Upper lobe of left lung (tissue), 6 donors: Measurements from ENCODE around the gene SENP5. TPM values are rescaled to one million over a fixed set of nuclear protein-coding genes. Genes with fewer than 3 reads are reported as not detected.

Experiments
- ATAC-seq, 2 donors: fragments of 200-7000 bp; cut with Tn5 transposase; one replicate each; pipeline ENCODE4 v1.9.1; 2022; ENCODE audit warnings: mild to moderate bottlenecking in 2 of 2, moderate library complexity in 2 of 2; ENCODE audit not compliant: low FRiP score in 2 of 2
- DNase-seq, 2 donors: peaks; one replicate each; pipeline ENCODE4 v3.0.0-alpha.2; 2019 to 2020
- H3K27ac ChIP-seq, 4 donors: fragments of 200-600 bp; sonication (generic); one replicate each; pipeline ENCODE4 v1.5.1; 2016 to 2019
- H3K27me3 ChIP-seq, 4 donors: fragments of 200-600 bp; sonication (generic); one replicate each; pipeline ENCODE4 v1.5.1; 2017 to 2019
- H3K36me3 ChIP-seq, 4 donors: fragments of 200-600 bp; sonication (generic); one replicate each; pipeline ENCODE4 v1.5.1; 2016 to 2019
- H3K4me1 ChIP-seq, 4 donors: fragments of 200-600 bp; sonication (generic); one replicate each; pipeline ENCODE4 v1.5.1; 2018 to 2019
- H3K4me3 ChIP-seq, 4 donors: fragments of 200-600 bp; sonication (generic); one replicate each; pipeline ENCODE4 v1.5.1; 2017 to 2019; ENCODE audit warnings: mild to moderate bottlenecking in 2 of 4, moderate library complexity in 1 of 4
- H3K9me3 ChIP-seq, 4 donors: fragments of 200-600 bp; sonication (generic); one replicate each; pipeline ENCODE4 v1.5.1; 2018 to 2019
- EP300 ChIP-seq, 4 donors: sonication (generic); formaldehyde crosslinking; IDR thresholded peaks; one replicate each; pipeline ENCODE4 v1.5.1; 2017; ENCODE audit warnings: antibody characterized with exemption in 4 of 4, control low read depth in 2 of 4
- POLR2A ChIP-seq, 4 donors: fragments of 450-650 bp; IDR thresholded peaks; one replicate each; pipeline ENCODE4 v1.5.1; 2016 to 2017; ENCODE audit warnings: antibody characterized with exemption in 4 of 4, mild to moderate bottlenecking in 2 of 4
- POLR2AphosphoS5 ChIP-seq, 2 donors: sonication (generic); formaldehyde crosslinking; IDR thresholded peaks; one replicate each; pipeline ENCODE4 v1.5.1; 2017; ENCODE audit warnings: antibody characterized with exemption in 2 of 2
- whole genome bisulfite sequencing, 2 donors: methylation state at CpG; one replicate each; pipeline ENCODE4 v1.1.5; 2017 to 2018; 5-methylcytosine and 5-hydroxymethylcytosine counted together
- total RNA-seq, 6 donors: library from RNA; depleted of rRNA in 4 of 6; stranded (reverse); fragments of >200 nt in 4 of 6; gene quantifications; one replicate each; pipeline versions ENCODE4 v1.1.0 to v1.2.1, GENCODE V29; 2016 to 2021
- TF ChIP-seq, protein P1 (sequence below), 6 experiments: fragments of 450-650 bp in 4 of 6; fragments of 200-600 bp in 2 of 6; sonication (generic) in 2 of 6; IDR thresholded peaks; one replicate each; pipeline ENCODE4 v1.5.1; 2016 to 2019; ENCODE audit warnings: antibody characterized with exemption in 6 of 6
- donor health status: DM: no; HTN: no; CAD: no; lungs with moderate emphysema.
- donor health status: DM: no; HTN: yes; CAD: no; lungs with severe emphysema.

SENP5 gene
- total RNA-seq, 6 donors from 2014 or later = 25.8 to 67.1 (median 41.5) TPM

DNA sequence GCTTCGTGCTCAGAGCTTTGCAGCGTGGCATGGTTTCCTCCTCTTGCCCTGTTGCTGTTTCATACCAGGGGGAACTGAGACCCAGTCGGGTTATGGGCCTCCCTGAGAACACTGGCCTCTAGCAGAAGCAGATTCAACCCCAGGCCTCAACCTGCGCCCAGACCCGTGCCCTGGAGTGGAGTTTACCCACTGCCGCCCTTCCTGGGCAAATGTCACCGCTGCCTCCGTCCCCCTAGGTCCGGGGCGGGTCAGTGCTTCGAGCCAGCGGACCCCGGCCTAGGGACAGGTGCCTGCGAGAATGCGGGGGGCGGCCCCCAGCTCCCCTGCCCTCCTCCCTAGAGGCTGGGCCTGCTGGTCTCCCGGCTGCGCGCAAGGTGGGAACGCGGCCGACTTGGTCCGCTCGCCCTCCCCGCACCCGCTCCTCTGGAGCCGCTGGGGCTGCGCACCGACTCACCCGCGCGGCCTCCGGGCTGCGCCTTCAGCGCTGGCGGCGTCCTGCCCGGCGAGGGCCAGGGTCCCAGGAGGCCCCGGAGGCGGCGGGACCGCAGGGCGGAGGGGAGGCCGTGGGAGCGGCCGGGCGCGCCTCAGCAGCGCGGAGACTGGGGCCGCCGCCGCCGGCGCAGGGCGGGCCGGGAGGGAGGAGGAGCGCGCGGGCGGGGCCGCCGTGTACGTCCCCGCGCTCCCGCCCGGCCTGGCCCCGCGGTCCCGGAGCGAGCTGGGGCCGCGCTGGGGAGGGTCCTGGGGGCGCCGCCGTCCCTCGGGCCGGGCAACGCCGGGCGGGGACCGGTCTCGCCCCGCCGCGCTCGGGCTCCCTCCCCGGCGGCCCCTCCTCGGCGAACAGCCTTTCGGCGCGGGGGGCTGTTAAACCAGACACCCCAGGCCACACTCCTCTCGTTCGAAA lies 100.8 kb downstream of the SENP5 start, which contains the start of gene PIGZ:
Gene PIGZ (minus strand): TSS at position 601 of the 901 bp plus-strand sequence. CDS start 16,802 bp downstream, outside the sequence.
- no peaks in the 10 kb centered on the region for H3K36me3 ChIP-seq
- WGBS, 2 donors = 9 to 37% methylated on average over 2 to 15 of the region's 98 CpGs
- peak; percentile 40 to 90 for ATAC-seq
- no peaks in the 10 kb centered on the region for H3K27me3 ChIP-seq
- TF ChIP-seq, protein P1, sequence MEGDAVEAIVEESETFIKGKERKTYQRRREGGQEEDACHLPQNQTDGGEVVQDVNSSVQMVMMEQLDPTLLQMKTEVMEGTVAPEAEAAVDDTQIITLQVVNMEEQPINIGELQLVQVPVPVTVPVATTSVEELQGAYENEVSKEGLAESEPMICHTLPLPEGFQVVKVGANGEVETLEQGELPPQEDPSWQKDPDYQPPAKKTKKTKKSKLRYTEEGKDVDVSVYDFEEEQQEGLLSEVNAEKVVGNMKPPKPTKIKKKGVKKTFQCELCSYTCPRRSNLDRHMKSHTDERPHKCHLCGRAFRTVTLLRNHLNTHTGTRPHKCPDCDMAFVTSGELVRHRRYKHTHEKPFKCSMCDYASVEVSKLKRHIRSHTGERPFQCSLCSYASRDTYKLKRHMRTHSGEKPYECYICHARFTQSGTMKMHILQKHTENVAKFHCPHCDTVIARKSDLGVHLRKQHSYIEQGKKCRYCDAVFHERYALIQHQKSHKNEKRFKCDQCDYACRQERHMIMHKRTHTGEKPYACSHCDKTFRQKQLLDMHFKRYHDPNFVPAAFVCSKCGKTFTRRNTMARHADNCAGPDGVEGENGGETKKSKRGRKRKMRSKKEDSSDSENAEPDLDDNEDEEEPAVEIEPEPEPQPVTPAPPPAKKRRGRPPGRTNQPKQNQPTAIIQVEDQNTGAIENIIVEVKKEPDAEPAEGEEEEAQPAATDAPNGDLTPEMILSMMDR (IDR thresholded peaks at IDR 0.05) = no peak
- TF ChIP-seq POLR2AphosphoS5 (IDR thresholded peaks at IDR 0.05) (no peak), EP300 (IDR thresholded peaks at IDR 0.05) (no peak), POLR2A (IDR thresholded peaks at IDR 0.05) (peak in 2 of 4 donors; percentile 16 to 35)
- H3K4me1 ChIP-seq = peaks cover 8 to 26% (median 11%) of the 10 kb centered on the region in 4 donors
- H3K9me3 ChIP-seq = no peaks in the 10 kb centered on the region
- peak within 1 kb of the TSS; percentile 70 to 89 (median 80) for H3K27ac ChIP-seq
- peak; percentile 37 to 93 for DNase-seq
- peak within 1 kb of the TSS; percentile 74 to 98 (median 92) for H3K4me3 ChIP-seq

DNA sequence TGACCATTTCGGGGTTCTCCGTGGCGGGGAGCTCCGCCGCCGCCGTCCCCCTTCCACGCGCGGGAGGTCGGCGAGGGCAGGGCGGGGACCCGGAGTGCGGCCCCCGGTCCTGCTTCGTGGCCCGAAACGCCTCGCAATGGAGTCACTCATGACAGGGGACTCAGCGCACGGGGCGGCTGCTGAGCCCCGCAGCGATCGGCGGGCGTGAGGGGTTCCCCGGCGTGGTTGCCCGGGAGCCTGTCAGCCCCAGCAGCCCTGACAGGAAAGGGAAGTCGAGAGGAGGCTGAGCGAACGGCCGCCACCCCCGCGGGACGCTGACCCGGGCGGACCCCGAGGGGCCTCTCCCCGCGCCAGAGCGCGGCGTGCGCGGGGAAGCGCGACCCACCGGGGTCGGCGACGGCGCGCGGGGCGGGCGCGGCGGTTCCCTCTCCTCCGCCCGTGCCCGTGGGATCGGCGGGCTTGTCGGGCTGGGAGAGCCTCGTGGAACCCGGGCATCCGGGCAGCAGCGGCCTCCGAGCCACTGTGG lies 101.5 kb downstream of the SENP5 start:
- no peak for TF ChIP-seq EP300 (IDR thresholded peaks at IDR 0.05)
- no peak for TF ChIP-seq POLR2A (IDR thresholded peaks at IDR 0.05)
- TF ChIP-seq, protein P1 (IDR thresholded peaks at IDR 0.05) = no peak
- no peak for TF ChIP-seq POLR2AphosphoS5 (IDR thresholded peaks at IDR 0.05)
- peak in 1 of 2 donors; percentile 53 for ATAC-seq
- Histone ChIP-seq H3K27ac (peak overlapping the region; percentile 70 to 89 (median 80)), H3K9me3 (no peaks in the 10 kb centered on the region), H3K4me1 (peaks cover 8 to 26% (median 11%) of the 10 kb centered on the region in 4 donors), H3K36me3 (no peaks in the 10 kb centered on the region), H3K4me3 (peak overlapping the region; percentile 74 to 98 (median 92)), H3K27me3 (no peaks in the 10 kb centered on the region)
- DNase-seq = peak; percentile 51 to 90
- WGBS, 2 donors = 0 to 5% methylated on average over 4 of the region's 72 CpGs

DNA sequence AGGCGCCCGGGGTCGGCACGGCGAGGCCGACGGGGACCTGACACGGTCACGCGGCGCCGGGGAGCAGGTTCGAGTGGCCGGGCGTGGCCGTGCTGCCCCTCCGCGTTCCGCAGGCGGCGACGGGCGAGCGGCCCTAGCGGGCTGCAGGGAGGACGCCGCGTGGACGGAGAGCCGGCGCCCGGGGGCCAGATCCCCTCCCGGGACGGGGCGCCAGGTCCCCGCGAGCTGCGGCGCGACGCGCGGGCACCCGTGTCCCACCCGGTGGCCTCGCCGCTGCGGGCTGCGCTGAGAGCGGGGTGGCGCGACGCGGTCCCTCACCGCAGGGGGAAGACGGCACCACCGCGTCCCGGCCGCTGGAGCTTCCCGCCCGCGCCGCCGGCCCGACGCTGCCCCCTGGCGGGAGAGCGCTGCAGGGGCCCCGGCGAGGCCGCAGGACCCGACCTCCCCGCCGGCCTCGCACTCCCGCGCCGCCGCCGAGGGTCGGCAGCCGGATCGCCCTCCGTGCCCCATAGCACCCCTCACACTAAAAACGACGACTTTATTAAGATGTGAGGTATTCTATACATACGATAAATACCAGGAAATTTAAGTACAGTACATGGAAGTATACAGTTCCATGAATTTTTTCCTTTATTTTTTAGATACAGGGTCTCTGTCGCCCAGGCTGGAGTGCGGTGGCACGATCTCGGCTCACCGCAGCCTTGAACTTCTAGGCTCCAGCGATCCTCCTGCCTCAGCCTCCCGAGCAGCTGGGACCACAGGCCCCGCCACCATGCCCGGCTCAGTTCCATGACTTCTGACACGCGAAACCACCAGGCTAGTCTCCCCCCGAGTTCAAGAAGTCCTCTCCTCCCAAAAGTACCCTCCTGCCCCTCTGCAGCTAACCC lies 102.2 kb downstream of the SENP5 start:
- Histone ChIP-seq H3K27me3 (no peaks in the 10 kb centered on the region), H3K27ac (peak overlapping the region; percentile 70 to 89 (median 80)), H3K36me3 (no peaks in the 10 kb centered on the region), H3K9me3 (no peaks in the 10 kb centered on the region), H3K4me1 (peaks cover 8 to 26% (median 11%) of the 10 kb centered on the region in 4 donors), H3K4me3 (peak overlapping the region; percentile 74 to 98 (median 92))
- 38 to 50% methylated on average over 20 to 22 of the region's 100 CpGs for WGBS, 2 donors
- DNase-seq (peak; percentile 61 to 96), ATAC-seq (peak; percentile 85 to 94)
- TF ChIP-seq EP300 (IDR thresholded peaks at IDR 0.05) = no peak
- peak in 1 of 4 donors; percentile 22 for TF ChIP-seq POLR2A (IDR thresholded peaks at IDR 0.05)
- TF ChIP-seq POLR2AphosphoS5 (IDR thresholded peaks at IDR 0.05) = no peak
- TF ChIP-seq, protein P1 (IDR thresholded peaks at IDR 0.05) = peak; percentile 96 to 99 (median 98)

DNA sequence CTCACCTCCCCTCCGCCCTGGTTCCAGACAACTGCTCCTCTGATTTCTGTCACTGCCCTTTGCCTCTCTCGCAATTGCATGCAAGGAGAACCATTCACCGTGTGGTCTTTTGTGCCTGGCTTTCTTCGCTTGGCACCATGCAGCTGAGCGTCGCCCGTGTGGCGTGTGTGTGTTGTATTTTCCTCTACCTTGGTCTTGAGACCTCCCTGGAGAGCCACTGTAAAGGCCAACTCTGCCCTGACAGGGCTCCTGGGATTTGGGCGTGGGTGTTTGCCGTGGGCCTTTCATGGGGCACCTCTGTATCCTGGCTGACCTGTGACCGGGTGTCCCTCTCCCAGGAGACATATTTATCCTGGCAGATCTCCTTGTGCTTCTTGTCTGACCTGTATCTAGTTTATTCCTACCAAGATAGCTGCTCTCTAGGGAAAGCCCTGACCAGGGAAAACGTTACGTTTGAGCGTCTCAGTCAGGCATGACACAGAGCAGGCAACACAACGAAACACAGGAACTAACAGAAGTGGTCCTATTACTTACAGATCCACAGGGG lies 102.9 kb downstream of the SENP5 start:
- no peaks in the 10 kb centered on the region for H3K36me3 ChIP-seq
- H3K27ac ChIP-seq = no peak overlapping the region
- ATAC-seq (no peak), DNase-seq (no peak)
- H3K4me3 ChIP-seq = no peak overlapping the region
- peaks cover 8 to 26% (median 11%) of the 10 kb centered on the region in 4 donors for H3K4me1 ChIP-seq
- no peaks in the 10 kb centered on the region for H3K9me3 ChIP-seq
- TF ChIP-seq EP300 (IDR thresholded peaks at IDR 0.05) = no peak
- TF ChIP-seq, protein P1 (IDR thresholded peaks at IDR 0.05) = no peak
- TF ChIP-seq POLR2AphosphoS5 (IDR thresholded peaks at IDR 0.05) = no peak
- TF ChIP-seq POLR2A (IDR thresholded peaks at IDR 0.05) = no peak
- WGBS, 2 donors = 90 to 91% methylated on average over 15 of the region's 15 CpGs
- H3K27me3 ChIP-seq = no peaks in the 10 kb centered on the region
